HG03521 (cell line): ENCODE data around the gene FAM151B.

ENCODE experiments used
- ATAC-seq: cut with Tn5 transposase; IDR thresholded peaks from one replicate; pipeline ENCODE4 v1.9.1; 2021; ENCODE audit warnings: mild to moderate bottlenecking, moderate library complexity; ENCODE audit not compliant: unreplicated experiment

FAM151B gene

DNA sequence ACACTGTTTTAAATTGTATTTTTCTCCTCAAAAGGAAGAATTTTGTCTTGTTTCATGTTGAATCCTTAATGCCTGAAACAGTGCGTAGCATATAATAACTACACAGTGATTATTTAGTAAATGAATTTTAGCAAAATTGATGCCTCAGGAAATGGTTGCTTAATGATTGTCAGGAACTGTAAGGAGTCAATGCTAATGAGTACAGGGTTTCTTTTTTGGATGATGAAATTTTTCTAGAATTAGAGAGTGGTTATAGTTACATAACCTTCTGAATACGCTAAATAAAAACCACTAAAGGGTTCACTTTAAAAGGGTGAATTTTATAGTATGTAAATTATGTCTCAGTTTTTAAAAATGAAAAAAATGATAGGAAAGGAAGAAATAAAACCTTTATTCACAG is 14.9 kb downstream of the FAM151B start:
- no peak for ATAC-seq

GRCh38 chr5:80503641-80504040 is 15.7 kb downstream of the FAM151B start:
- ATAC-seq = no peak

DNA sequence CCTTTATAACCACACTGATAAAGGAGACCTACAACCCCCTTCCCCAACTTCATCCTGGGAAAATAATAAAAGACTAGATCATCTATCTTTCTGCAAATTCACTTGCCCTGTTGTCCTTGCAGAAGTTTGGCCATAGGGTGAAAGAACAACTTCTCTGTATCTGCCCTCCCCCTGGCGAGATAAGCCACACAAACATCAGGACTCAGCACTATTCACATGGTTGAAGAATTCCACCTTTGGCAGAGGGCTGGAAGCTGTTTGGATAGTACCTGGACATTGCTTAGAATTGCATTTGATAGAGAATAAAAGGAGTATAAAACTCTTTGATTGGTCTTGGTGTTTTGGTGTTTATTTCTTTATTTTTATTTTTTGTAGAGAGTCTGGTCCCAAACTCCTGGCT is 16.9 kb downstream of the FAM151B start:
- ATAC-seq = no peak

- ATAC-seq = no peak
These were observed 19.8 kb downstream of the FAM151B start for GRCh38 chr5:80507663-80508062.

DNA sequence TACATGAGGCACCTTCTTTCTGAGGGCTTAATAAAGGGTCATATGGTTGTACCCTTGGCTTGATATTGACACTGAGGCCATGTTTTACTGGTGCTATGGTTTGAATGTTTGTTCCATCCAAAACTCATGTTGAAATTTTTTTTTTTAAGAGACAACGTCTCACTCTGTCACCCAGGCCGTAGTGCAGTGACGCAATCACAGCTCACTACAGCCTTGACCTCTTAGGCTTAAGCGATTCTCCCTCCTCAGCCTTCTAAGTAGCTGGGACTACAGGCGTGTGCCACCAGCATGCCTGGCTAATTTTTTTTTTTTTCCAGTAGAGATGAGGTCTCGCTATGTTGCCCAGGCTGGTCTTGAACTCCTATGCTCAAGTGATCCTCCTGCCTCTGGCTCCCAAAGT is 20.9 kb downstream of the FAM151B start:
- no peak for ATAC-seq

- ATAC-seq = no peak
These were observed 21.5 kb downstream of the FAM151B start for GRCh38 chr5:80509362-80509761.

- ATAC-seq = no peak
These were observed 28.9 kb downstream of the FAM151B start for GRCh38 chr5:80516826-80517225.

GRCh38 chr5:80540691-80541090 is 52.8 kb downstream of the FAM151B start:
- ATAC-seq = no peak

- no peak for ATAC-seq
These were observed 53.5 kb downstream of the FAM151B start for GRCh38 chr5:80541392-80541791.

- no peak for ATAC-seq
These were observed 66.7 kb downstream of the FAM151B start for GRCh38 chr5:80554646-80555045.

DNA sequence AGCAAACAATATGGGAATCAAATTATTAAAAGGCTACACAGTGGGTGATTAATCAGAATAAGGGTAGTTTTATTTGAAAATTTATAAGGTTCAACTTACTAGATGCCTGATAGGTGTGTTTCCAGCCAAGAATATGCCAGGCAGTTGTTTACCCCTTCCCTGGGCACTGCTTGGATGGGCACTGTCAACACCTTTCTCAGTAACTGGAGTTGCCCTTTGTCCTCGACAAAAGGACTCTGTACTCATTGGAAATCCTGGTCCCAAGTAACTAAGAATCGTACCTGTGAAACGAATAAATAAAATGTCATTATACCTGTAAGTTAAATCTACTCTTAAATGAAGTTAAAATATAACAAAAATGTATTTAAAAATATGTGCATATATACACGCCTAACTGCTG is 67.2 kb downstream of the FAM151B start:
- ATAC-seq = no peak

- ATAC-seq = no peak
These were observed 71.3 kb downstream of the FAM151B start for GRCh38 chr5:80559244-80559643.

- ATAC-seq = no peak
These were observed 77.4 kb downstream of the FAM151B start for GRCh38 chr5:80565330-80565729.

GRCh38 chr5:80566711-80567259 is 78.9 kb downstream of the FAM151B start:
- no peak for ATAC-seq

- ATAC-seq = no peak
These were observed 80.4 kb downstream of the FAM151B start for GRCh38 chr5:80568251-80568650.

DNA sequence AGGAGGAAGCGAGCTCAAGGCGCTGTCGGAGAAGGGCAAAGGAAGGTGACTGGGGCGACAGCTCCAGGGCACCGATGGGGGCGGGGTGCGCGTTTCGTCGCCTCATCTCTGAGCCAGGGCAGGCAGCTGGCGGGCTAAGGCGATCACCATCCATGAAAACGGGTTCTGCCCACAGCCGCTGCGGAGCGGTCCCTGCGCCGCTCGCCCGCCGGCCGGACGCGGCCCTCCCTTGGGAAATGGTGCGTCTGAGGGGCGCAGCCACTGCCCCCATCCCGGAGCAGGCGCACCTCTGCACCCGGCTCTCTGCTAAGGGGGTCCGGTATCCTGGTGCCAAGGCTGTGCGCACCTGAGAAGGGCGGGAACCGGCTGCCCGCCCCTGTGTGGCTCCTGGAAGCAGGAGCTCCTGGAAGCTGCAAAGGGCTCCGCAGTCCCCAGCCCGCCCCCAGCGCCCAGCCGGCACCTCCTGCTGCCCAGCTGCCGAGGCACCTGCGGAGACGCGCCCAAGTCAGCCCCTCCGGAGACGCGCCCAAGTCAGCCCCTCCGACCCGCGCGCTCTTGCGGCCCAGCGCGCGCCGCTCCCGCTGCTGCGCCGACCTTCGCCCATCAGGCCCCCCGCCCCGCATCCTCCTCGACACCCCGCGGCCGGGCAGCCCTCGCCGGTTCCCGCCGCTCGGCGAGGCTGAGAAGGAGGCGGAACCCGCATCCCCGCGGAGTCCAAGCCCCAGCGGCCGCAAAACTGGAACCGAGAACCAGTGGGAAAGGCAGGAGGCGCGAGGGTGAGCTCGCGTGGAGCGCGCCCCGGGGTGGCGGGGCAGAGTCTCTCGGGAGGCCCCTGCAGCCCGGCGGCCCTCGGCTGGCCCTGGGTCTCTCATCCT is 81.4 kb downstream of the FAM151B start:
- ATAC-seq = peak; percentile 21

DNA sequence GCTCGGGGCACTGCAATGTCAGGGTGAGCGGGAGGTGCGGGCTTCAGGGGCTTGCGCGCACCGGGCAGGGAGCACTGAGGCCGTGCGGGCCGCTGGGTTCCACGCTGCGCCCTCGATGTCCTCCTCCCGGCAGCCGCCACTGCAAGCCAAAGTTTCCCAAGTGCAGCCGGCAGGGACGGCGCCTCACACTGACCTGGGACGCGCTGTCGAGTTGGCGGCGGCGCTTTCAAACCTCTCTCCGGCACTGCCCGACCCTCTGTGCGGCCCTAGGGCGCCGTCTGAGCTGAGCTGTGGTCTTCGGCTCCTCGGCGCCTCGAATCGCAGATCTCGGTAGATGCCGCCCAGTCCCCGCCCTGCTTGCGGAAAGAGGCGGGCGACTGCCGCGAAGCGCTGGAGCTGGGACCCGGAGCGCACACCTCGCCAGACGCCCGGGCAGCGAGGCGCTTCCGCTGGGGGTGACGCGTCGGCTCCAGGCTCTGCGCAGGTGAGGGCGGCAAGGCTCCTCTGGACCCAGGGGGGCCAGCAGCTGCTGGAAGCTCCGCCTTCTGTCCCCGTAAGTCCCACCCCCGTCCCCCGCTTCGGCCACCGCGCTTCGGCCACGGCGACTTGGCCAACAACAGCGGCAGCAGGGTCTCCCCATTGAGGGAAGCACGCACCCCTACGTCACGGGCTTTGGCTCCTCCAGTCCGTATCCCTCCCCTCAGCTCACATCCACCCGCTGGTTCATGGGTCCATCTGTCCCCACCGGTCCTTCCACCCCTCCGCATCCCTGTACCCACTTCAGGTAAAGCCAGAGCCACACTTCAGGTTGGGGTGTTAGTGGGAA is 82.3 kb downstream of the FAM151B start, which contains the start of gene ANKRD34B:
Gene ANKRD34B (minus strand): TSS at position 320 of the 826 bp plus-strand sequence. CDS start 10,261 bp downstream, outside the sequence.
- ATAC-seq = peak; percentile 48

DNA sequence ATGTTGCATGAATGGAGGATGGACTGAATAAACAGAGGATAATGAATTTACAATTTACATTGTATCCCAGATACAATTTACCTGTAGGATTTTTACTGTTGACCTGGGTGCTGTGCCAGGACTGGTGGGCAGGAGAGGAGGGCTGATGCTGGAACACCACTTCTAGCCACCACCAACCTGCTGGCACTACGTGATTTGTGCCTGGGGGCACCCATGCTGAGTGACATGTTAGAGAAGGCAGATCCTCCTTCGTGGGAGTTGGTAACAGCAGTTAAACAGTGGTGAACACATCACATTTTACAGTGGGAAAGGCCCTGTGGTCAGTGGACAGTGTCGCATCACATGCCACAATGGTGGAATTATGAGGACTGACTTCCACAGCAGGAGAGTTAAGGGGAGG is 85.2 kb downstream of the FAM151B start:
- no peak for ATAC-seq

GRCh38 chr5:80576383-80576782 is 88.5 kb downstream of the FAM151B start:
- no peak for ATAC-seq

GRCh38 chr5:80577707-80578106 is 89.8 kb downstream of the FAM151B start:
- ATAC-seq = no peak

- no peak for ATAC-seq
These were observed 91.2 kb downstream of the FAM151B start for GRCh38 chr5:80579050-80579449.
